HG03457 (cell line): Measurements from ENCODE around the gene CMC4.

ENCODE experiments used
- ATAC-seq: cut with Tn5 transposase; IDR thresholded peaks from one replicate; pipeline ENCODE4 v1.9.1; 2021; ENCODE audit warnings: moderate number of reproducible peaks; ENCODE audit not compliant: unreplicated experiment

CMC4 gene, protein sequence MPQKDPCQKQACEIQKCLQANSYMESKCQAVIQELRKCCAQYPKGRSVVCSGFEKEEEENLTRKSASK

GRCh38 chrX:155070975-155071693 is at the start of gene CMC4, which contains the start of the genes BRCC3 and MTCP1:
CMC4 (minus strand) TSS chrX:155071136; CDS start chrX:155064023, 7,113 bp downstream.
BRCC3 (plus strand) TSS chrX:155071508; CDS start chrX:155071528, 20 bp downstream.
MTCP1 (minus strand) TSS chrX:155071136; CDS start chrX:155066010, 5,126 bp downstream.
- ATAC-seq, result peak; percentile 82

DNA sequence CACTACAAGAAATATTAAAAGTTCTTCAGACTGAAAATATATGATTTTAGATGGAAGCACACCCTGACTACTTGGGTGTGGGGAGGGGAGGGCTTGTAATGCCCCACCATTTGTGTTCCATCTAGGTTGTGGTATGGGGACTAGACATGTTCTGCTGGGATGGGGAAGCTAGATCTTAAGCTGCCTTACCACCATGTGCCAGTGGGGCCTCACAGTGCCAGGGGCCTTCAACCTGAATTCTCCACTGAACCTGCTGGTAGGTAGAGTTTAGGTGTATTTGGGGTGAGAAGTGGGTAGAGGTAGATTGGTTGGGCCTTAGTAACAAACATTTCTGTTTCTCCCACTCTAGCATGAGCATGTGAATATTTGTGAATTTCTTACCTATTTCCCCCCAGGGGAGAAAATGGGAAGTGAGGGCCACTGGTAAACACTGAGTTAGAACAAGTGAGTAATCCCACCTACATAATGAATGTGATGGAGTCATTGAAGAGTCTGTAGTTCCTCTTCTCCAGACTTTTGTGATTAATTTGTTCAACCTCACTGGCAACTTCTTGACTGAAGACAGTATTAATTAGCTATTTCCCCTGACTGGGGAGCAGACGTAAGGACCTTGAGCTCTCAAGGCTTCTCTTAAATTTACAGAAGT is 44.4 kb upstream of the CMC4 start:
- no peak for ATAC-seq

GRCh38 chrX:155113097-155113496 is 42.2 kb upstream of the CMC4 start:
- ATAC-seq, result no peak

DNA sequence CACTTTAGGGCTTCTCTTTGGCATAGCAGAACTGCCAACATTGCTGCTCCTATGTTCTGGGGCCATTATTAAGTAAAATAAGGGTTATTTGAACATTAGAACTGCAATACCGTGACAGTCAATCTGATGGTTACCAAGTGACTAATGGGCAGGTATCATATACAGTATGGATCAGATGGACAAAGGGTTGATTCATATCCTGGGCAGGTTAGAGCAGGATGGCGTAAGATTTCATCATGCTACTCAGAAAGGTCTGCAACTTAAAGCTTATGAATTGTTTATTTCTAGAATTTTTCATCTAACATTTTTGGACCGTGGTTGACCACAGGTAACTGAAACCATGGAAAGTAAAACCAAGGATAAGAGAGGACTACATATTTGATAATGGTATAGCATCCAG is 41.2 kb upstream of the CMC4 start:
- ATAC-seq, result no peak

DNA sequence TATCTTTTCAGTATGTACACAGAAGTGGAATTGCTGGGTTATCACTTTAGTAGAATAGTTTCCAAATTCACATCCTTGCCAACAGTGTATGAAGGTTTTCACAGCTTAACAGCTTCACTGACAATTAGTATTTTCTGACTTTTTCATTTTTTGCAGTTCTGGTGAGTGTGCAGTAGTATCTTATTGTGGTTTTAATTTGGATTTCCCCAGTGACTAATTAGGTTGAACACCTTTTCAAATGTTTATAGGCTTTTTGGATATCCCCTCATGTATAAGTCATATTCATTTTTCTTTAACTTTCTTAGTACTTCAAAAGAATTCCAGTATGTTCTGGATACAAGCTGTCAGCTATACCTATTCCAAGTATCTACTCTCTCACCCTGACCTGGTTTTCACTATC is 37.5 kb upstream of the CMC4 start:
- no peak for ATAC-seq

- ATAC-seq, result no peak
Observed at GRCh38 chrX:155105919-155106318, 35.0 kb upstream of the CMC4 start.

GRCh38 chrX:155094468-155095061 is 23.6 kb upstream of the CMC4 start:
- no peak for ATAC-seq

- no peak for ATAC-seq
Observed at GRCh38 chrX:155086961-155087735, 16.2 kb upstream of the CMC4 start.

GRCh38 chrX:155086202-155086840 is 15.4 kb upstream of the CMC4 start:
- ATAC-seq, result no peak

GRCh38 chrX:155071694-155072280 is 851 bp upstream of the CMC4 start:
- peak; percentile 18 for ATAC-seq

- peak; percentile 18 for ATAC-seq
Observed at GRCh38 chrX:155070663-155070974, 317 bp downstream of the CMC4 start.

- no peak for ATAC-seq
Observed at GRCh38 chrX:155070038-155070437, 898 bp downstream of the CMC4 start.

DNA sequence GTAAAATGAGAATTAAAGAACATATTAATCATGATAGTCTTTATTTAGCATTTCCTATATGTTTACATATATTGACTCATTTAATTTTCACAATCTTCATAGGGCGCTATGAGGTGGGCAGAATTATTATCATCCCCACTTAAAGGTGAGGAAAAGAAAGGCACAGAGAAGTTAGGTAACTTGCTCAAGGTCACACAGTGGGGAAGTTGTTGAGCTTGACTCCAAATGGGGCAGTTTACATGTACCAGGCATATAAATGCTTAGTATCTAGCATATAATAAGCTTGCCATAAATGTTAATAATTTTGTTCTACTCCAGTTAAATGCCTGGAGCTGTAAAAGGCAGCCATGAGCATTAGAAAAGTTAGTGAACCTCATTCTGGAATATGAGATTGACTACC is 1.5 kb downstream of the CMC4 start:
- ATAC-seq, result no peak

- no peak for ATAC-seq
Observed at GRCh38 chrX:155068165-155068564, 2.8 kb downstream of the CMC4 start.

DNA sequence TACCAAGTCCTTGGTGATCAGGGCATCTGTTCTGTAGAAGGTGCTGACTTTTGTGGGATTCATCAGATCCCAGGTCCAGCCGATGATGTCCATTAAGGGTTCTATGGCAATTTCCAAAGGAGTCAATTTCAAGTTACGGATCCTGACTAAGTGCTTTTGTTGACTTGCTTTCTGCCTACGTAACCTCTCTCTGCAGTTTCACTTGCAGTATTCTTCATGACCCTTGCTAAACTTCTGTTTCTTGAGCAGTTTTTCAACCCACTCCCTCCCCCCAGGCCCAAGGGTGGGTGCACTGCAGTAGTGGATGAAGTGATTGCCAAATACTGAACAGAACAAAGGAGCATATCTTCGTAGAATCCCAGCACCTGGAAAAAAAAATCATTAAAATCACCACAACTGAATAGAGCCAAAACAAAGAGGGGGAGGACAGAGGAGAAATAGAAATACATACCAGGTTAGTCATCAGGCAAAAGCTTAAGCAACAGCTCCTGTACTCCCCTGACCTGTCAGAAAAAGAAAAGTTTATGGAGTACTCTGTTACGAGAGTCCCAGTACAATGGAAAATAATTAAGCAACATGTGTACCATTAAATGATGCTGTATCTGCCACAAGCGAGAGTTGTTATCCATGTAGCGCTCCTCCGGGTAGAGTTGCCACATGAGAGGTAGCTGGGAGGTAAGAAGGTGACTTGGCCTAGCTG is 5.8 kb downstream of the CMC4 start:
- ATAC-seq, result no peak

GRCh38 chrX:155061760-155062159 is 9.2 kb downstream of the CMC4 start:
- ATAC-seq, result no peak

GRCh38 chrX:155056877-155057792 is 13.8 kb downstream of the CMC4 start:
- ATAC-seq, result no peak

DNA sequence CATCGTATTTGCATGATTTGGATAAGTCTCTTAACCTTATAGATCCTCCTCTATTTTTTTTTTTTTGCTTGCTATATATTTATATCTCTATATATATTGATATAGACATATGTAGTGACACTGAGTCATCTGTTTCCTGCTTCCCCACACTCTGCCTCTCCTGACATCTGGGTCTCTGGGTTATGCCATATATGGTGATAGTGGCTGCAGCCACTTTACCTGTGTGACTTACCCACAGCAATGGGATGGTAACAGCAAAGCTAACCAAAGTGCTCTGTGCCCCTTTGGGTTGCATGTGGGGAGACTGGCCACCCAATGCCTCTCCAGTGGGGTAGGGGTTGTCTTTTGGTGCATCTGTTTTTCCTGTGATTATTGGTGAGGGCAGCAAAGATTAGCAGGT is 14.5 kb downstream of the CMC4 start:
- ATAC-seq, result no peak

DNA sequence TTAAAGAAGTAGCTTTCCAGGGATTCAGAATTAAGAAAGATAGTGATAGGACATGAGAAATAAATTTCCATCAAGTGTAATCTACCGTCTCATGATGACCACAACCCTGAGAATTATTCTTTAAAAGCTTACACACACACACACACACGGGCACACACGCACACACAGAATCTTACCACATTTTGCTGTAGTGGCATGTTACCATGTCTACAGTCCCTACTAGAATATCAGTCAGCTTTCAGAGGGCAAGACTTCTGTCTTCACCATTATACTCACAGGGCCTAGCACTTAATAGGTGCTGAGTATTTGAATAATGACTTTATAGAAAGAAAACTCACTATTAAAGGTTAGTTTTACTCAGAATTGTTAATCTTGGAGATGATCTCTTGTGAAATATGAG is 15.4 kb downstream of the CMC4 start:
- no peak for ATAC-seq
